NB4 (cell line): ENCODE data around the gene MYADM.

Experiments
- DNase-seq: peaks from one replicate; pipeline ENCODE4 v3.0.0; 2010; ENCODE audit warnings: low read depth
- H3K4me3 ChIP-seq: one replicate; pipeline ENCODE4 v1.5.1; 2011; ENCODE audit warnings: mild to moderate bottlenecking, low read depth, low read length, moderate library complexity
- CTCF ChIP-seq: IDR thresholded peaks from one replicate; pipeline ENCODE4 v1.5.1; 2012; ENCODE audit warnings: low read depth, low read length
- MAX ChIP-seq: IDR thresholded peaks from 2 replicates; pipeline ENCODE4 v1.6.1; 2011; ENCODE audit warnings: low read depth, low read length
- MYC ChIP-seq: IDR thresholded peaks from 2 replicates; pipeline ENCODE4 v1.6.1; 2011; ENCODE audit warnings: low read depth, low read length
- POLR2A ChIP-seq: IDR thresholded peaks from 2 replicates; pipeline ENCODE4 v1.6.1; 2011; ENCODE audit warnings: mild to moderate bottlenecking; ENCODE audit not compliant: insufficient read length; ENCODE audit errors: extremely low read depth

Gene MYADM

GRCh38 chr19:53898636-53899341 lies 31.1 kb downstream of the MYADM start:
- H3K4me3 ChIP-seq: no peak overlapping the region

GRCh38 chr19:53900191-53900860 lies 32.6 kb downstream of the MYADM start:
- H3K4me3 ChIP-seq: no peak overlapping the region
- DNase-seq: no peak
- TF ChIP-seq MAX (no peak), POLR2A (no peak), MYC (no peak), CTCF (no peak)

More at GRCh38 chr19:53898636-53899341, 31.1 kb downstream of the MYADM start:
- no peak for TF ChIP-seq MYC
- TF ChIP-seq POLR2A: no peak
- no peak for TF ChIP-seq MAX
- TF ChIP-seq CTCF: no peak
- DNase-seq: no peak

- peak; percentile 44 for DNase-seq
- H3K4me3 ChIP-seq: no peak overlapping the region
- TF ChIP-seq POLR2A (no peak), MYC (no peak), MAX (no peak), CTCF (no peak)
These were observed 35.5 kb downstream of the MYADM start for GRCh38 chr19:53903055-53903680.

GRCh38 chr19:53904909-53905308 lies 37.2 kb downstream of the MYADM start:
- no peak for DNase-seq
- no peak overlapping the region for H3K4me3 ChIP-seq
- TF ChIP-seq MYC (no peak), CTCF (no peak), POLR2A (no peak), MAX (no peak)

- TF ChIP-seq MAX: no peak
- no peak for TF ChIP-seq MYC
- no peak for TF ChIP-seq CTCF
- no peak for TF ChIP-seq POLR2A
- DNase-seq: no peak
- H3K4me3 ChIP-seq: no peak overlapping the region
These were observed 38.1 kb downstream of the MYADM start for GRCh38 chr19:53905787-53906186.
